Measurements from ENCODE around the gene SYNPR.

DNA sequence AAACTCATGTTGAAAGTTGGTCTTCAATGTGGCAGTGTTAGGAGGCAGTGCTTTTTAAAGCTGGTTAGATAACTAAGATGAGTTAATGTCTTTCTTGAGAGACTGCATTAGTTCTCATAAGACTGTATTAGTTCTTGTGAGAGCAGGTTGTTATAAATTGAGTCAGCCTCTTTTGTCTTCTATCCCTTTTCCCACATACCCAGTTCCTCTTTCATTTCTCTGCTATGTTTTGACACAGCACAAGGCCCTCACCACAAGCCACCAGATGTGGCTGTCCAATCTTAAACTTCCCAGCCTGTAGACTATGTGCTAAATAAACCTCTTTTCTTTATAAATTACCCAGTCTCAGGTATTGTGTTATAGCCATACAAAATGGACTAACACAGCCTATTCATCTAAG is 279.8 kb downstream of the SYNPR start:
- TF ChIP-seq POLR2A (IDR thresholded peaks at IDR 0.05) = no peak
- TF ChIP-seq, protein P1, sequence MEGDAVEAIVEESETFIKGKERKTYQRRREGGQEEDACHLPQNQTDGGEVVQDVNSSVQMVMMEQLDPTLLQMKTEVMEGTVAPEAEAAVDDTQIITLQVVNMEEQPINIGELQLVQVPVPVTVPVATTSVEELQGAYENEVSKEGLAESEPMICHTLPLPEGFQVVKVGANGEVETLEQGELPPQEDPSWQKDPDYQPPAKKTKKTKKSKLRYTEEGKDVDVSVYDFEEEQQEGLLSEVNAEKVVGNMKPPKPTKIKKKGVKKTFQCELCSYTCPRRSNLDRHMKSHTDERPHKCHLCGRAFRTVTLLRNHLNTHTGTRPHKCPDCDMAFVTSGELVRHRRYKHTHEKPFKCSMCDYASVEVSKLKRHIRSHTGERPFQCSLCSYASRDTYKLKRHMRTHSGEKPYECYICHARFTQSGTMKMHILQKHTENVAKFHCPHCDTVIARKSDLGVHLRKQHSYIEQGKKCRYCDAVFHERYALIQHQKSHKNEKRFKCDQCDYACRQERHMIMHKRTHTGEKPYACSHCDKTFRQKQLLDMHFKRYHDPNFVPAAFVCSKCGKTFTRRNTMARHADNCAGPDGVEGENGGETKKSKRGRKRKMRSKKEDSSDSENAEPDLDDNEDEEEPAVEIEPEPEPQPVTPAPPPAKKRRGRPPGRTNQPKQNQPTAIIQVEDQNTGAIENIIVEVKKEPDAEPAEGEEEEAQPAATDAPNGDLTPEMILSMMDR (IDR thresholded peaks at IDR 0.05) = no peak

Data from suprapubic skin (tissue), 3 donors.